H9 (cell line): ENCODE results near the gene FOXN1. TPM values are rescaled to one million over a fixed set of nuclear protein-coding genes. Genes with fewer than 3 reads are reported as not detected.

ENCODE experiments used
- DNase-seq: peaks from one replicate; pipeline ENCODE4 v3.0.0-alpha.2; 2017
- H2AFZ ChIP-seq: one replicate; pipeline ENCODE4 v1.6.1; 2013; ENCODE audit warnings: mild to moderate bottlenecking, low read length, control low read depth, moderate library complexity
- H2AK5ac ChIP-seq: 2 replicates; pipeline ENCODE4 v1.6.1; 2013; ENCODE audit warnings: low read length, control low read depth, mixed read lengths; ENCODE audit not compliant: insufficient read length
- H2BK120ac ChIP-seq: one replicate; pipeline ENCODE4 v1.6.1; 2013; ENCODE audit warnings: low read depth, mild to moderate bottlenecking, low read length, control low read depth, inconsistent platforms; ENCODE audit not compliant: poor library complexity, severe bottlenecking
- H2BK12ac ChIP-seq: 2 replicates; pipeline ENCODE4 v1.6.1; 2013; ENCODE audit warnings: low read length, control low read depth, mixed read lengths, low read depth; ENCODE audit not compliant: insufficient read length
- H2BK15ac ChIP-seq: 2 replicates; pipeline ENCODE4 v1.6.1; 2013; ENCODE audit warnings: low read depth, low read length, control low read depth
- H2BK20ac ChIP-seq: one replicate; pipeline ENCODE4 v1.6.1; 2013; ENCODE audit warnings: low read depth, mild to moderate bottlenecking, low read length, control low read depth, inconsistent platforms; ENCODE audit not compliant: poor library complexity, severe bottlenecking
- H2BK5ac ChIP-seq: 2 replicates; pipeline ENCODE4 v1.6.1; 2013; ENCODE audit warnings: low read length, control low read depth, mixed read lengths; ENCODE audit not compliant: insufficient read length
- H3K14ac ChIP-seq: 2 replicates; pipeline ENCODE4 v1.6.1; 2013; ENCODE audit warnings: low read length, control low read depth; ENCODE audit not compliant: insufficient read depth
- H3K18ac ChIP-seq: 2 replicates; pipeline ENCODE4 v1.6.1; 2013; ENCODE audit warnings: low read depth, mild to moderate bottlenecking, mixed read lengths, low read length, control low read depth; ENCODE audit not compliant: insufficient read length
- H3K23ac ChIP-seq: 2 replicates; pipeline ENCODE4 v1.6.1; 2013; ENCODE audit warnings: low read length, control low read depth, mixed read lengths, low read depth; ENCODE audit not compliant: insufficient read length
- H3K23me2 ChIP-seq: 2 replicates; pipeline ENCODE4 v1.6.1; 2013; ENCODE audit warnings: low read depth, mild to moderate bottlenecking, mixed read lengths, low read length, control low read depth; ENCODE audit not compliant: insufficient read length, poor library complexity, severe bottlenecking
- H3K27ac ChIP-seq: 2 replicates; pipeline ENCODE4 v1.5.1; 2013; ENCODE audit warnings: low read length, control low read depth, mixed read lengths, low read depth; ENCODE audit not compliant: insufficient read length
- H3K27me3 ChIP-seq: 2 replicates; pipeline ENCODE4 v1.6.1; 2013; ENCODE audit warnings: low read length, control low read depth, inconsistent platforms; ENCODE audit not compliant: insufficient read depth
- H3K4ac ChIP-seq: 2 replicates; pipeline ENCODE4 v1.6.1; 2013; ENCODE audit warnings: low read depth, mild to moderate bottlenecking, control low read depth, inconsistent platforms, low read length, moderate library complexity
- H3K4me1 ChIP-seq: 2 replicates; pipeline ENCODE4 v1.6.1; 2013; ENCODE audit warnings: low read length, control low read depth, inconsistent platforms; ENCODE audit not compliant: insufficient read depth
- H3K4me2 ChIP-seq: 2 replicates; pipeline ENCODE4 v1.6.1; 2013; ENCODE audit warnings: low read length, control low read depth, mixed read lengths; ENCODE audit not compliant: insufficient read length, insufficient read depth
- H3K56ac ChIP-seq: 2 replicates; pipeline ENCODE4 v1.6.1; 2013; ENCODE audit warnings: low read depth, mild to moderate bottlenecking, mixed read lengths, low read length, control low read depth; ENCODE audit not compliant: insufficient read length
- H3K79me1 ChIP-seq: 2 replicates; pipeline ENCODE4 v1.6.1; 2013; ENCODE audit warnings: low read depth, mild to moderate bottlenecking, moderate library complexity, low read length, control low read depth, inconsistent platforms; ENCODE audit not compliant: insufficient read depth, poor library complexity, severe bottlenecking
- H3K79me2 ChIP-seq: 2 replicates; pipeline ENCODE4 v1.6.1; 2013; ENCODE audit warnings: low read length, control low read depth, inconsistent platforms; ENCODE audit not compliant: insufficient read depth
- H3K9ac ChIP-seq: 2 replicates; pipeline ENCODE4 v1.6.1; 2013; ENCODE audit warnings: low read length, control low read depth, mixed read lengths; ENCODE audit not compliant: insufficient read length; ENCODE audit errors: extremely low read depth
- H3K9me3 ChIP-seq: one replicate; pipeline ENCODE4 v1.6.1; 2013; ENCODE audit warnings: low read depth, low read length, inconsistent platforms; ENCODE audit not compliant: control insufficient read depth
- H3T11ph ChIP-seq: one replicate; pipeline ENCODE4 v1.6.1; 2013; ENCODE audit warnings: mild to moderate bottlenecking, low read length, control low read depth, inconsistent platforms
- H4K20me1 ChIP-seq: one replicate; pipeline ENCODE4 v1.6.1; 2013; ENCODE audit not compliant: control insufficient read depth, insufficient read length, insufficient read depth
- H4K5ac ChIP-seq: 2 replicates; pipeline ENCODE4 v1.6.1; 2013; ENCODE audit warnings: low read depth, mild to moderate bottlenecking, mixed read lengths, low read length, control low read depth; ENCODE audit not compliant: insufficient read length
- H4K8ac ChIP-seq: replicated peaks from 2 replicates; pipeline ENCODE4 v1.6.1; 2013; ENCODE audit warnings: low read length, control low read depth, mixed read lengths, low read depth; ENCODE audit not compliant: insufficient read length
- H4K91ac ChIP-seq: 2 replicates; pipeline ENCODE4 v1.6.1; 2013; ENCODE audit warnings: low read depth, mild to moderate bottlenecking, moderate library complexity, mixed read lengths, low read length, control low read depth; ENCODE audit not compliant: insufficient read length
- H3K27ac Mint-ChIP-seq, 3 experiments: 2 replicates in 2 of 3; 3 replicates in 1 of 3; pipeline ENCODE4 v1.8.0; 2020 to 2021; ENCODE audit warnings: mixed read lengths in 3 of 3, mild to moderate bottlenecking in 1 of 3, moderate library complexity in 1 of 3
- H3K27me3 Mint-ChIP-seq: 2 replicates; pipeline ENCODE4 v1.8.0; 2021; ENCODE audit warnings: low read depth, mild to moderate bottlenecking, moderate library complexity, mixed read lengths
- H3K36me3 Mint-ChIP-seq, 3 experiments: 2 replicates in 2 of 3; 3 replicates in 1 of 3; pipeline ENCODE4 v1.8.0; 2020 to 2021; ENCODE audit warnings: low read depth in 3 of 3, mixed read lengths in 3 of 3; ENCODE audit not compliant: insufficient read depth in 1 of 3
- H3K4me1 Mint-ChIP-seq, 2 experiments: 2 replicates each; pipeline ENCODE4 v1.8.0; 2020; ENCODE audit warnings: mixed read lengths in 2 of 2
- H3K4me3 Mint-ChIP-seq, 2 experiments: 2 replicates in 1 of 2; 3 replicates in 1 of 2; pipeline ENCODE4 v1.8.0; 2020 to 2021; ENCODE audit warnings: mild to moderate bottlenecking in 2 of 2, mixed read lengths in 2 of 2, moderate library complexity in 1 of 2
- H3K9me3 Mint-ChIP-seq, 2 experiments: 2 replicates in 1 of 2; 3 replicates in 1 of 2; pipeline ENCODE4 v1.8.0; 2020; ENCODE audit warnings: mild to moderate bottlenecking in 2 of 2, mixed read lengths in 2 of 2, moderate library complexity in 1 of 2
- WGBS: extraction: QIAGEN DNeasy Blood & Tissue Kit; methylation state at CpG from one replicate; pipeline ENCODE4 v1.1.7; 2013; ENCODE audit warnings: missing lambda C conversion rate, low lambda C conversion rate, mixed read lengths; ENCODE audit not compliant: insufficient read length; ENCODE audit errors: extremely low coverage; 5-methylcytosine and 5-hydroxymethylcytosine counted together
- total RNA-seq: library from RNA; stranded (reverse); gene quantifications from 2 replicates; pipeline ENCODE4 v1.2.1, GENCODE V29; 2021
- TF ChIP-seq, protein P1 (sequence below): fragments of 200-600 bp; sonication (generic); conservative IDR thresholded peaks from 3 replicates; pipeline ENCODE4 v1.8.0; 2021; ENCODE audit warnings: antibody characterized with exemption, mild to moderate bottlenecking

Gene FOXN1
- total RNA-seq, 1 experiment from 2014 or later = not detected

DNA sequence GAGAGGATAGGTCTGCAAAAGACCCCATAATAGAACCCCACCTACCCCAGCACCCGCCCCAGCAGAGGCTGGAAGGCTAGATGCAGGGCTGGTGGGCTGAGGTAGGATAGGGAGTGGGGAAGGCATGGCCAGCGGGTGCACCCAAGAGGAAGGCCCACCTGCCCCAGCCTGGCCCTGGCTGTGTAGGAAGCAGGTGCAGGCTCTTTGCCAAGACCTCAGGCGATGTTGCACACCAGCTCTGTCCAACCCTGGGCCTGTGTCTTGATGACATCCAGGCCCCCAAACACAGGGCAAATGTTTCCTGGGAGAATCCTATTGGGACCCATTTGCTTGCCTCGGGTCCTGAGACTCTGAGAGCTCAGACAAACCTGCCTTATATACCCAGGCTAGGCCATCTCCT, 34.1 kb downstream of the FOXN1 start:
- no peak overlapping the region for H3K18ac ChIP-seq
- H4K5ac ChIP-seq = no peak overlapping the region
- no peak overlapping the region for H2BK5ac ChIP-seq
- H3K14ac ChIP-seq = no peak overlapping the region; the same call in 1 of the 2 replicates
- no peak overlapping the region for H2AK5ac ChIP-seq
- Mint-ChIP-seq H3K9me3 (no peaks in the 10 kb centered on the region), H3K27me3 (no peaks in the 10 kb centered on the region; the same call in 1 of the 2 replicates), H3K4me3 (no peak overlapping the region), H3K27ac (no peak overlapping the region), H3K36me3 (no peaks in the 10 kb centered on the region), H3K4me1 (peaks cover 12 to 23% of the 10 kb centered on the region in 2 experiments)
- H3T11ph ChIP-seq = no peak overlapping the region
- no peaks in the 10 kb centered on the region for H3K79me1 ChIP-seq
- no peak overlapping the region for H3K4me2 ChIP-seq
- H3K79me2 ChIP-seq = no peaks in the 10 kb centered on the region
- no peak for DNase-seq
- peaks cover 8% of the 10 kb centered on the region; the same call in 1 of the 2 replicates for H3K4me1 ChIP-seq
- H2AFZ ChIP-seq = no peak overlapping the region
- H3K4ac ChIP-seq = no peak overlapping the region
- no peak overlapping the region for H3K56ac ChIP-seq
- H3K23me2 ChIP-seq = no peaks in the 10 kb centered on the region
- no peaks in the 10 kb centered on the region for H3K27me3 ChIP-seq
- TF ChIP-seq, protein P1, sequence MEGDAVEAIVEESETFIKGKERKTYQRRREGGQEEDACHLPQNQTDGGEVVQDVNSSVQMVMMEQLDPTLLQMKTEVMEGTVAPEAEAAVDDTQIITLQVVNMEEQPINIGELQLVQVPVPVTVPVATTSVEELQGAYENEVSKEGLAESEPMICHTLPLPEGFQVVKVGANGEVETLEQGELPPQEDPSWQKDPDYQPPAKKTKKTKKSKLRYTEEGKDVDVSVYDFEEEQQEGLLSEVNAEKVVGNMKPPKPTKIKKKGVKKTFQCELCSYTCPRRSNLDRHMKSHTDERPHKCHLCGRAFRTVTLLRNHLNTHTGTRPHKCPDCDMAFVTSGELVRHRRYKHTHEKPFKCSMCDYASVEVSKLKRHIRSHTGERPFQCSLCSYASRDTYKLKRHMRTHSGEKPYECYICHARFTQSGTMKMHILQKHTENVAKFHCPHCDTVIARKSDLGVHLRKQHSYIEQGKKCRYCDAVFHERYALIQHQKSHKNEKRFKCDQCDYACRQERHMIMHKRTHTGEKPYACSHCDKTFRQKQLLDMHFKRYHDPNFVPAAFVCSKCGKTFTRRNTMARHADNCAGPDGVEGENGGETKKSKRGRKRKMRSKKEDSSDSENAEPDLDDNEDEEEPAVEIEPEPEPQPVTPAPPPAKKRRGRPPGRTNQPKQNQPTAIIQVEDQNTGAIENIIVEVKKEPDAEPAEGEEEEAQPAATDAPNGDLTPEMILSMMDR = no peak
- H2BK20ac ChIP-seq = no peak overlapping the region
- no peak overlapping the region for H2BK15ac ChIP-seq
- H3K27ac ChIP-seq = no peak overlapping the region
- no peaks in the 10 kb centered on the region for H4K20me1 ChIP-seq
- no peak overlapping the region for H3K23ac ChIP-seq
- H2BK12ac ChIP-seq = no peak overlapping the region
- H3K9me3 ChIP-seq = no peaks in the 10 kb centered on the region
- H3K9ac ChIP-seq = no peak overlapping the region
- H4K91ac ChIP-seq = no peak overlapping the region
- no peak overlapping the region for H4K8ac ChIP-seq
- no CpG with 5 or more reads among the region's 4 CpGs for WGBS
- H2BK120ac ChIP-seq = no peak overlapping the region
